ENCODE data around the gene RAB3IL1. TPM values are rescaled to one million over a fixed set of nuclear protein-coding genes. Genes with fewer than 3 reads are reported as not detected.

RAB3IL1 gene
- total and polyA plus RNA-seq, 4 donors, result 2.1 to 41.6 (median 5.4) TPM

- Histone ChIP-seq H3K4me1 (ENCODE audit: control insufficient read depth in 4 of 4, insufficient read depth in 4 of 4, low read length in 3 of 4) (peaks cover 3 to 12% (median 11%) of the 10 kb centered on the region in 4 donors), H3K27ac (ENCODE audit: low read depth in 1 of 2, low read length in 2 of 2) (peak overlapping the region; percentile 56 to 70), H3K9ac (ENCODE audit: low read depth in 1 of 2, low read length in 2 of 2) (no peak overlapping the region), H3K9me3 (ENCODE audit: control insufficient read depth in 4 of 4, low read length in 3 of 4) (no peaks in the 10 kb centered on the region), H3K4me3 (ENCODE audit: low read depth in 1 of 3, low read length in 3 of 3) (peak overlapping the region in 2 of 3 donors; percentile 51 to 89), H3K36me3 (ENCODE audit: control insufficient read depth in 4 of 4, insufficient read depth in 3 of 4, low read depth in 1 of 4, low read length in 3 of 4) (no peaks in the 10 kb centered on the region), H3K27me3 (ENCODE audit: control insufficient read depth in 4 of 4, insufficient read depth in 4 of 4, low read length in 3 of 4) (no peaks in the 10 kb centered on the region)
- 35% methylated on average over 12 of the region's 12 CpGs for WGBS
- DNase-seq (ENCODE audit: low spot score), result no peak
- no peak for TF ChIP-seq HNF4A (conservative IDR thresholded peaks at IDR 0.05)
- TF ChIP-seq RAD21 (IDR thresholded peaks at IDR 0.05), result peak in 1 of 2 donors; percentile 2
- no peak for TF ChIP-seq FOXA1 (IDR thresholded peaks at IDR 0.05)
- TF ChIP-seq REST (IDR thresholded peaks at IDR 0.05), result no peak
Measured at GRCh38 chr11:61892085-61892370, 25.3 kb downstream of the RAB3IL1 start.

- Histone ChIP-seq H3K4me3 (ENCODE audit: low read depth in 1 of 3, low read length in 3 of 3) (peak within 1 kb of the TSS; percentile 38 to 89 (median 89)), H3K9me3 (ENCODE audit: control insufficient read depth in 4 of 4, low read length in 3 of 4) (no peaks in the 10 kb centered on the region), H3K4me1 (ENCODE audit: control insufficient read depth in 4 of 4, insufficient read depth in 4 of 4, low read length in 3 of 4) (peaks cover 3 to 12% (median 11%) of the 10 kb centered on the region in 4 donors), H3K36me3 (ENCODE audit: control insufficient read depth in 4 of 4, insufficient read depth in 3 of 4, low read depth in 1 of 4, low read length in 3 of 4) (no peaks in the 10 kb centered on the region), H3K27me3 (ENCODE audit: control insufficient read depth in 4 of 4, insufficient read depth in 4 of 4, low read length in 3 of 4) (no peaks in the 10 kb centered on the region), H3K27ac (ENCODE audit: low read depth in 1 of 2, low read length in 2 of 2) (peak within 1 kb of the TSS; percentile 68 to 70), H3K9ac (ENCODE audit: low read depth in 1 of 2, low read length in 2 of 2) (peak within 1 kb of the TSS in 1 of 2 donors; percentile 32)
- DNase-seq (ENCODE audit: low spot score), result peak; percentile 79
- TF ChIP-seq RAD21 (IDR thresholded peaks at IDR 0.05), result peak in 1 of 2 donors; percentile 10
- TF ChIP-seq NR2F2 (IDR thresholded peaks at IDR 0.05), result no peak
- TF ChIP-seq SP1 (IDR thresholded peaks at IDR 0.05), result peak; percentile 36
- WGBS, result under 1% methylated on average over 96 of the region's 96 CpGs
Measured at GRCh38 chr11:61891331-61892084, 25.9 kb downstream of the RAB3IL1 start, which contains the start of gene FADS3. Gene FADS3, minus strand, starts transcription at chr11:61891545. Its CDS starts 164 bp downstream, at chr11:61891381.

GRCh38 chr11:61890529-61891330 lies 26.6 kb downstream of the RAB3IL1 start:
- DNase-seq (ENCODE audit: low spot score), result no peak
- no peaks in the 10 kb centered on the region for H3K36me3 ChIP-seq (ENCODE audit: control insufficient read depth in 4 of 4, insufficient read depth in 3 of 4, low read depth in 1 of 4, low read length in 3 of 4)
- 6% methylated on average over 38 of the region's 38 CpGs for WGBS
- peak overlapping the region in 1 of 2 donors; percentile 32 for H3K9ac ChIP-seq (ENCODE audit: low read depth in 1 of 2, low read length in 2 of 2)
- H3K27ac ChIP-seq (ENCODE audit: low read depth in 1 of 2, low read length in 2 of 2), result peak overlapping the region; percentile 61 to 68
- H3K4me1 ChIP-seq (ENCODE audit: control insufficient read depth in 4 of 4, insufficient read depth in 4 of 4, low read length in 3 of 4), result peaks cover 3 to 12% (median 11%) of the 10 kb centered on the region in 4 donors
- H3K27me3 ChIP-seq (ENCODE audit: control insufficient read depth in 4 of 4, insufficient read depth in 4 of 4, low read length in 3 of 4), result no peaks in the 10 kb centered on the region
- H3K4me3 ChIP-seq (ENCODE audit: low read depth in 1 of 3, low read length in 3 of 3), result peak overlapping the region; percentile 38 to 89 (median 89)
- H3K9me3 ChIP-seq (ENCODE audit: control insufficient read depth in 4 of 4, low read length in 3 of 4), result no peaks in the 10 kb centered on the region
- no peak for TF ChIP-seq HNF4G (IDR thresholded peaks at IDR 0.05)
- no peak for TF ChIP-seq SP1 (IDR thresholded peaks at IDR 0.05)
- no peak for TF ChIP-seq TAF1 (conservative IDR thresholded peaks at IDR 0.05)
- no peak for TF ChIP-seq REST (IDR thresholded peaks at IDR 0.05)
- no peak for TF ChIP-seq EGR1 (IDR thresholded peaks at IDR 0.05; ENCODE audit: low read depth in 2 of 2)
- no peak for TF ChIP-seq JUND (IDR thresholded peaks at IDR 0.05)
- TF ChIP-seq CTCF (IDR thresholded peaks at IDR 0.05; ENCODE audit: low read depth, low read length, missing input control), result no peak
- no peak for TF ChIP-seq YY1 (IDR thresholded peaks at IDR 0.05)
- no peak for TF ChIP-seq MAX (IDR thresholded peaks at IDR 0.05)
- TF ChIP-seq GABPA (IDR thresholded peaks at IDR 0.05 in 1 of 2, conservative IDR thresholded peaks at IDR 0.05 in 1 of 2), result no peak
- TF ChIP-seq ATF3 (IDR thresholded peaks at IDR 0.05), result no peak
